Duodenal mucosa (tissue), 2 donors: ENCODE measurements around the gene MYLIP.

Source experiments
- H3K27ac ChIP-seq: one replicate; pipeline ENCODE4 v1.7.0; 2013; ENCODE audit warnings: low read depth, low read length
- H3K27me3 ChIP-seq, 2 donors: one replicate each; pipeline ENCODE4 v1.7.0; 2013; ENCODE audit warnings: low read length in 2 of 2, control low read depth in 1 of 2; ENCODE audit not compliant: insufficient read depth in 2 of 2, control insufficient read depth in 1 of 2
- H3K36me3 ChIP-seq, 2 donors: one replicate each; pipeline ENCODE4 v1.7.0; 2013; ENCODE audit warnings: low read length in 2 of 2, control low read depth in 1 of 2; ENCODE audit not compliant: insufficient read depth in 2 of 2, control insufficient read depth in 1 of 2
- H3K4me1 ChIP-seq, 2 donors: one replicate each; pipeline ENCODE4 v1.7.0; 2013; ENCODE audit warnings: low read length in 2 of 2, control low read depth in 1 of 2; ENCODE audit not compliant: insufficient read depth in 2 of 2, control insufficient read depth in 1 of 2
- H3K4me3 ChIP-seq, 2 donors: one replicate each; pipeline ENCODE4 v1.7.0; 2013; ENCODE audit warnings: low read length in 2 of 2, low read depth in 1 of 2
- H3K9ac ChIP-seq, 2 donors: one replicate each; pipeline ENCODE4 v1.7.0; 2013; ENCODE audit warnings: low read length in 2 of 2, low read depth in 1 of 2
- H3K9me3 ChIP-seq, 2 donors: one replicate each; pipeline ENCODE4 v1.7.0; 2013; ENCODE audit warnings: low read length in 2 of 2, control low read depth in 1 of 2; ENCODE audit not compliant: control insufficient read depth in 1 of 2

MYLIP gene

GRCh38 chr6:16196984-16197546, 68.2 kb downstream of the MYLIP start:
- Histone ChIP-seq H3K27ac (no peak overlapping the region), H3K4me1 (peaks cover 7 to 12% of the 10 kb centered on the region in 2 donors), H3K36me3 (no peaks in the 10 kb centered on the region), H3K9me3 (no peaks in the 10 kb centered on the region), H3K27me3 (no peaks in the 10 kb centered on the region), H3K4me3 (no peak overlapping the region), H3K9ac (no peak overlapping the region)
